ENCODE measurements around the gene AUTS2. TPM values are rescaled to one million over a fixed set of nuclear protein-coding genes. Genes with fewer than 3 reads are reported as not detected.

AUTS2 gene
- total and polyA plus RNA-seq, 2 of the 8 experiments (the other 6 are each of a cell fraction or from before 2014, with no cell fraction given), result 25.9 to 101 TPM

DNA sequence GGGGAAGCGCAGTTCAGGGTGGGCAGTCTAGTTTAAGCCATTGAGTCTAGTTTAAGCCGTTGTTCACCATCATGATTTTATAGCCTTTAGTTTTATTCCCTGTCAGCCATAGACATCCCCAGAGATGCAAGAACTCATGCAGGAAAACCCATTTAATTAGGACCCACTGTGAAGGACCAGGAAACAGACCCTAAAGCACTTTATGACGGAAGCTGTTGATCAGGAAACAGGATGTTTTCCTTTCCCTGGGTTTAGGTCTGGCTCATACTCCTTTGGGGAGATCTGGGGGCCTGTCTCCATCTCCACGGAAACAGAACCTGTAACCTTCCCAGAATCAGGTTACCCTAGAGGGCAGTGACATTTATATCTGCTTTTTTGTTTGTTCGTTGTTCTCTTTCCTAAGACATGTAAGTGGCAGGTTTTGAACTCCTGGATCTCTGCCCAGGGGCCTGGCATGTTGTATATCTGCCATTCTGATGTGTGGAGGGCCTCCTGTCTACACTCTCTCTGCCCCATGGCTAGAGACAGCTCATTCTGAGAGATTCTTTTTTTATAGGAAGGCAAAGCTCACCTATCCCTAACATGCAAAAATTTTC is 876.5 kb downstream of the AUTS2 start (continued):
- TF ChIP-seq CHD7 (IDR thresholded peaks at IDR 0.05; ENCODE audit: insufficient replicate concordance, low read length) (no peak), CHD2 (IDR thresholded peaks at IDR 0.05; ENCODE audit: low read length) (no peak), MAFK (IDR thresholded peaks at IDR 0.05; ENCODE audit: low read depth, low read length) (no peak), YY1 (IDR thresholded peaks at IDR 0.05; ENCODE audit: low read depth, low read length) (no peak), CBX8 (IDR thresholded peaks at IDR 0.05; ENCODE audit: borderline replicate concordance, low read depth, low read length) (no peak), TEAD4 (IDR thresholded peaks at IDR 0.05; ENCODE audit: low read depth, low read length) (no peak)
- TF ChIP-seq, protein P1, sequence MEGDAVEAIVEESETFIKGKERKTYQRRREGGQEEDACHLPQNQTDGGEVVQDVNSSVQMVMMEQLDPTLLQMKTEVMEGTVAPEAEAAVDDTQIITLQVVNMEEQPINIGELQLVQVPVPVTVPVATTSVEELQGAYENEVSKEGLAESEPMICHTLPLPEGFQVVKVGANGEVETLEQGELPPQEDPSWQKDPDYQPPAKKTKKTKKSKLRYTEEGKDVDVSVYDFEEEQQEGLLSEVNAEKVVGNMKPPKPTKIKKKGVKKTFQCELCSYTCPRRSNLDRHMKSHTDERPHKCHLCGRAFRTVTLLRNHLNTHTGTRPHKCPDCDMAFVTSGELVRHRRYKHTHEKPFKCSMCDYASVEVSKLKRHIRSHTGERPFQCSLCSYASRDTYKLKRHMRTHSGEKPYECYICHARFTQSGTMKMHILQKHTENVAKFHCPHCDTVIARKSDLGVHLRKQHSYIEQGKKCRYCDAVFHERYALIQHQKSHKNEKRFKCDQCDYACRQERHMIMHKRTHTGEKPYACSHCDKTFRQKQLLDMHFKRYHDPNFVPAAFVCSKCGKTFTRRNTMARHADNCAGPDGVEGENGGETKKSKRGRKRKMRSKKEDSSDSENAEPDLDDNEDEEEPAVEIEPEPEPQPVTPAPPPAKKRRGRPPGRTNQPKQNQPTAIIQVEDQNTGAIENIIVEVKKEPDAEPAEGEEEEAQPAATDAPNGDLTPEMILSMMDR (IDR thresholded peaks at IDR 0.05; ENCODE audit: control extremely low read depth in 1 of 3, insufficient read depth in 1 of 3, low read depth in 1 of 3, low read length in 3 of 3), result no peak
- TF ChIP-seq, protein P2, sequence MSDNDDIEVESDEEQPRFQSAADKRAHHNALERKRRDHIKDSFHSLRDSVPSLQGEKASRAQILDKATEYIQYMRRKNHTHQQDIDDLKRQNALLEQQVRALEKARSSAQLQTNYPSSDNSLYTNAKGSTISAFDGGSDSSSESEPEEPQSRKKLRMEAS (IDR thresholded peaks at IDR 0.05), result no peak
